ENCODE data around the gene EFCAB9.

EFCAB9 gene

DNA sequence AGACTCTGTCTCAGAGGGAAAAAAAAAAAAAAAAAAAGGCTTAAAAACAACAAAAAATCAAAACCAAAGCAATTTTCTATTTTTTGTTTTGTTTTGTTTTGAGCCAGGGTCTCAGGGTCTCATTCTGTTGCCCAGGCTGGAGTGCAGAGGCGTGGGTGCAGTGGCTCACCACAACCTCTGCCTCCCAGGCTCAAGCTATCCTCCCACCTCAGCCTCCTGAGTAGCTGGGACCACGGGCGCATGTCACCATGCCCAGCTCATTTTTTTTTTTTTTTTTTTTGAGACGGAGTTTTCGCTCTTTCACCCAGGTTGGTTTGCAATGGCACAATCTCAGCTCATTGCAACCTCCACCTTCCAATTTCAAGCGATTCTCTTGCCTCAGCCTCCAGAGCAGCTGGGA, 11.7 kb upstream of the EFCAB9 start:
- H3K4me1 ChIP-seq = no peaks in the 10 kb centered on the region
- no peak for TF ChIP-seq CTCF (IDR thresholded peaks at IDR 0.05; ENCODE audit: low read depth, low read length)
- DNase-seq = no peak
- H3K4me3 ChIP-seq (ENCODE audit: low read depth, low read length) = no peak overlapping the region
- no peaks in the 10 kb centered on the region for H3K9me3 ChIP-seq
- no peaks in the 10 kb centered on the region for H3K27me3 ChIP-seq
- H3K36me3 ChIP-seq = no peaks in the 10 kb centered on the region

GRCh38 chr5:172183881-172184280, 10.1 kb upstream of the EFCAB9 start:
- H3K4me1 ChIP-seq = no peaks in the 10 kb centered on the region
- H3K9me3 ChIP-seq = no peaks in the 10 kb centered on the region
- H3K4me3 ChIP-seq (ENCODE audit: low read depth, low read length) = no peak overlapping the region
- DNase-seq = no peak
- no peak for TF ChIP-seq CTCF (IDR thresholded peaks at IDR 0.05; ENCODE audit: low read depth, low read length)
- no peaks in the 10 kb centered on the region for H3K36me3 ChIP-seq
- H3K27me3 ChIP-seq = no peaks in the 10 kb centered on the region

- H3K4me3 ChIP-seq (ENCODE audit: low read depth, low read length) = no peak overlapping the region
These were observed 8.9 kb upstream of the EFCAB9 start for GRCh38 chr5:172185096-172185461.

DNA sequence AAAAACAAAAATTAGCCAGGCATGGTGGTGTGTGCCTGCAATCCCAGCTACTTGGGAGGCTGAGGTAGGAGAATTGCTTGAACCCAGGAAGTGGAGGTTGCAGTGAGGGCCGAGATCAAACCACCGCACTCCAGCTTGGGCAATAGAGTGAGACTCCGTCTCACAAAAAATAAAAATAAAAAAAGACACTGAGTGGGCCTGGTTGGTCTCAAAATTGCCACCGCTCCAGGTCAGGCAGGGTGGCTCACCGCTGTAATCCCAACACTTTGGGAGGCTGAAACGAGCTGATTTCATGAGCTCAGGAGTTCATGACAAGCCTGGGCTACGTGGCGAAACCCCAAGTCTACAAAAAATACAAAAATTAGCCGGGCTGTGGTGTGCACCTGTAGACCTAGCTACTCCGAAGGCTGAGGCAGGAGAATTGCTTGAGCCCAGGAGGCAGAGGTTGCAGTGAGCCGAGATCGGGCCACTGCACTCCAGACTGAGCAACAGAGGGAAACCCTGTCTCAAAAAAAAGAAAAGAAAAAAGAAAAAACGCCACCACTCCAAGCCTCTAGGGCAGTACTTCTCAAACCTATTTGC, 7.8 kb upstream of the EFCAB9 start:
- Histone ChIP-seq H3K36me3 (no peaks in the 10 kb centered on the region), H3K4me3 (ENCODE audit: low read depth, low read length) (no peak overlapping the region), H3K9me3 (no peaks in the 10 kb centered on the region), H3K4me1 (no peaks in the 10 kb centered on the region), H3K27me3 (no peaks in the 10 kb centered on the region)
- no peak for DNase-seq
- TF ChIP-seq CTCF (IDR thresholded peaks at IDR 0.05; ENCODE audit: low read depth, low read length) = no peak

More at GRCh38 chr5:172185096-172185461, 8.9 kb upstream of the EFCAB9 start:
- DNase-seq = no peak
- Histone ChIP-seq H3K36me3 (no peaks in the 10 kb centered on the region), H3K27me3 (no peaks in the 10 kb centered on the region), H3K9me3 (no peaks in the 10 kb centered on the region), H3K4me1 (no peaks in the 10 kb centered on the region)
- no peak for TF ChIP-seq CTCF (IDR thresholded peaks at IDR 0.05; ENCODE audit: low read depth, low read length)

DNA sequence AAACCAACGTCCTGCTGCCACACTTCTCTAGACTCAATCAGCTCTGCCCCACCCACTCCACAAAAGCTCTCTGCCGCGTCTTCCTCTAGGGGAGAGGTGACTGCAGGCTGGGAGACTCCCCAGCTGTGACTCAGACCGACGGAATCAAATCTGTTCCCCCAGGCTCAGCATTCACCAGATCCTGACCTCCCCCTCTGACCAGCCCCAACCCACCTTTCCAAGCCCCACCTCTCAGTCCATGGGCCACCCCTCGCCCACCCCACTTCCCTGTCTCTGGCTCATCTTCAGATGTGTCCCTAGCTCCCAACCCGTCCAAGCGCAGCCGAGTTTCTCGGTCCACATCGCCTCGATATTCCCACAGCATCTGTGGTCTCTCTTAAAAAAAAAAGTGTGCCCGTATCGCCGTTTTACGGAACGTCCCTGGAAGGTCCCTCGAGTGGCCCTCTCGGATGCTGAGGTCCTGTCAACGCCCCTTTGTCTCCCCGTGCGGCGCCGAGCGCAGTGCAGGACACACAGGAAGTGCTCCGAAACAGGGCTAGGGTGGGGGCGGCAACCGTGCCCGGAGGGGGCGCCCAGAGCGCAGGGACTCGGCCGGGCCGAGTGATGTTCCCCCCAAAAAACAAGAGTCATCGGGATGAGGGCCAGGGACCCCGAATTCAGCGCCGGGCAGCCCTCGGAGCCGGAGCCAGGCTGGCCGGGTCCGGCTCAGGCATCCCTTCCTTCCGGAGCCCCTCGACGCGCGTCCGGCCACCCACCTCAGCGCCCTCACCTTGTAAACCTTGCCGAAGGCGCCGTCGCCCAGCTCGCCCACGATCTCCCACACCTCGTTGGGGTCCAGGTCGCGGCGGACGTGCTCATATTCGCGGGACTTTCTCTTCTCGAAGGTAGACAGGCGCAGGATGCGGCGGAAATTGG, 6.6 kb upstream of the EFCAB9 start:
- H3K27me3 ChIP-seq = no peaks in the 10 kb centered on the region
- H3K36me3 ChIP-seq = no peaks in the 10 kb centered on the region
- H3K4me3 ChIP-seq (ENCODE audit: low read depth, low read length) = peak overlapping the region; percentile 90
- no peak for TF ChIP-seq CTCF (IDR thresholded peaks at IDR 0.05; ENCODE audit: low read depth, low read length)
- H3K9me3 ChIP-seq = no peaks in the 10 kb centered on the region
- DNase-seq = peak; percentile 47
- H3K4me1 ChIP-seq = no peaks in the 10 kb centered on the region
